ENCODE results near the gene IL17REL. TPM values are rescaled to one million over a fixed set of nuclear protein-coding genes. Genes with fewer than 3 reads are reported as not detected.

IL17REL gene
- total and polyA plus RNA-seq, 10 of the 15 experiments (the other 5 are each of a cell fraction or from before 2014, with no cell fraction given): 0.03 TPM; not detected in 9

DNA sequence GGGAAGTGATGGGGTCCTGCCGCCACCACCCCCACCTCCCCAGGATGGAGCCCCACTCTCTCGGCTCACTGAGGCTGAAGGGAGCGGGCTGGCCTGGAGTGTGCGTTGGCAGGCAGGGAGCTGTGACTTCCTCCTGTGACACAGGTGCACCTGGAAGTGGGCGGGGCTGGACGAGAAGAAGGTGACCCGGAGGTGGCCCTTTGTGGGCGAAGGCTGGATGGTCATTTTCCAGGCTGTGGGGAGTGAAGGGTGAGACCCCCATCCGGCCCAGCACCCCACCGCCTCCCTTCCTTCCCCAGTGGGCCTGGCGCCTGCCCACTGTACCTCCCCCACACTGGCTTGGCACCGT is 15.3 kb downstream of the IL17REL start:
- no peak overlapping the region for H2AFZ ChIP-seq (ENCODE audit: control insufficient read depth, low read depth, low read length)
- ATAC-seq (no peak), FAIRE-seq (no peak), DNase-seq (ENCODE audit: low read depth, low spot score) (no peak)
- H3K79me2 ChIP-seq (ENCODE audit: control insufficient read depth, insufficient read depth, low read length): no peaks in the 10 kb centered on the region
- H3K4me3 ChIP-seq: no peak overlapping the region
- in situ Hi-C loops (cut with MboI) (no loop called here), intact Hi-C loops (cut with micrococcal nuclease; ENCODE audit: unreplicated experiment) (no loop called here)
- no peaks in the 10 kb centered on the region for H3K9me3 ChIP-seq (replicated peaks; ENCODE audit: control insufficient read depth, insufficient read depth, low read length)
- no peaks in the 10 kb centered on the region for H4K20me1 ChIP-seq (ENCODE audit: control insufficient read depth, insufficient read depth)
- H3K4me1 ChIP-seq (ENCODE audit: control insufficient read depth, insufficient read depth, low read length): no peaks in the 10 kb centered on the region
- BruUV-seq (replicated peaks): no TSS peak
- H3K36me3 ChIP-seq (ENCODE audit: control insufficient read depth in 2 of 2, insufficient read depth in 2 of 2, low read length in 1 of 2): no peaks in the 10 kb centered on the region
- CTCF ChIA-PET: interaction anchor here (0.7 kb wide), 1 partner anchor 66 kb away, joined by 4 read pairs; no protein-coding TSS in a partner anchor
- SMC1A ChIA-PET (ENCODE audit: uncharacterized antibody, unreplicated experiment): no interaction called here
- POLR2A ChIA-PET: no interaction called here
- no peak overlapping the region for H3K27ac ChIP-seq (ENCODE audit: control insufficient read depth, insufficient read depth)
- RAD21 ChIA-PET (ENCODE audit: unreplicated experiment): no interaction called here
- no peaks in the 10 kb centered on the region; a peak in 1 of 4 replicates for H3K27me3 ChIP-seq (replicated peaks in 1 of 2; ENCODE audit: control insufficient read depth in 2 of 2, insufficient read depth in 2 of 2, low read length in 1 of 2)
- 34% methylated on average over 12 of the region's 12 CpGs for WGBS (ENCODE audit: insufficient coverage, insufficient replicate concordance, low lambda C conversion rate, missing lambda C conversion rate)
- no peak overlapping the region for H3K4me2 ChIP-seq (ENCODE audit: control insufficient read depth, insufficient read depth)
- H3K9ac ChIP-seq (ENCODE audit: control insufficient read depth, insufficient read depth, low read length): no peak overlapping the region
- TF ChIP-seq YBX1 (IDR thresholded peaks at IDR 0.05) (no peak), SUPT20H (IDR thresholded peaks at IDR 0.05; ENCODE audit: borderline replicate concordance, control insufficient read depth, low read depth, low read length) (no peak), CBX5 (IDR thresholded peaks at IDR 0.05; ENCODE audit: low read depth) (no peak), KDM1A (IDR thresholded peaks at IDR 0.05; ENCODE audit: borderline replicate concordance) (no peak), MYC (IDR thresholded peaks at IDR 0.05; ENCODE audit: insufficient read depth, insufficient read length, insufficient replicate concordance, low read length, severe bottlenecking) (no peak), ZNF217 (IDR thresholded peaks at IDR 0.05) (no peak), FOXK2 (IDR thresholded peaks at IDR 0.05) (no peak), RELA (IDR thresholded peaks at IDR 0.05; ENCODE audit: borderline replicate concordance, partially characterized antibody) (no peak), CHD1 (IDR thresholded peaks at IDR 0.05; ENCODE audit: low read depth, low read length) (no peak), NFYA (IDR thresholded peaks at IDR 0.05; ENCODE audit: borderline replicate concordance, low read depth, low read length) (no peak)
- TF ChIP-seq, protein P1, sequence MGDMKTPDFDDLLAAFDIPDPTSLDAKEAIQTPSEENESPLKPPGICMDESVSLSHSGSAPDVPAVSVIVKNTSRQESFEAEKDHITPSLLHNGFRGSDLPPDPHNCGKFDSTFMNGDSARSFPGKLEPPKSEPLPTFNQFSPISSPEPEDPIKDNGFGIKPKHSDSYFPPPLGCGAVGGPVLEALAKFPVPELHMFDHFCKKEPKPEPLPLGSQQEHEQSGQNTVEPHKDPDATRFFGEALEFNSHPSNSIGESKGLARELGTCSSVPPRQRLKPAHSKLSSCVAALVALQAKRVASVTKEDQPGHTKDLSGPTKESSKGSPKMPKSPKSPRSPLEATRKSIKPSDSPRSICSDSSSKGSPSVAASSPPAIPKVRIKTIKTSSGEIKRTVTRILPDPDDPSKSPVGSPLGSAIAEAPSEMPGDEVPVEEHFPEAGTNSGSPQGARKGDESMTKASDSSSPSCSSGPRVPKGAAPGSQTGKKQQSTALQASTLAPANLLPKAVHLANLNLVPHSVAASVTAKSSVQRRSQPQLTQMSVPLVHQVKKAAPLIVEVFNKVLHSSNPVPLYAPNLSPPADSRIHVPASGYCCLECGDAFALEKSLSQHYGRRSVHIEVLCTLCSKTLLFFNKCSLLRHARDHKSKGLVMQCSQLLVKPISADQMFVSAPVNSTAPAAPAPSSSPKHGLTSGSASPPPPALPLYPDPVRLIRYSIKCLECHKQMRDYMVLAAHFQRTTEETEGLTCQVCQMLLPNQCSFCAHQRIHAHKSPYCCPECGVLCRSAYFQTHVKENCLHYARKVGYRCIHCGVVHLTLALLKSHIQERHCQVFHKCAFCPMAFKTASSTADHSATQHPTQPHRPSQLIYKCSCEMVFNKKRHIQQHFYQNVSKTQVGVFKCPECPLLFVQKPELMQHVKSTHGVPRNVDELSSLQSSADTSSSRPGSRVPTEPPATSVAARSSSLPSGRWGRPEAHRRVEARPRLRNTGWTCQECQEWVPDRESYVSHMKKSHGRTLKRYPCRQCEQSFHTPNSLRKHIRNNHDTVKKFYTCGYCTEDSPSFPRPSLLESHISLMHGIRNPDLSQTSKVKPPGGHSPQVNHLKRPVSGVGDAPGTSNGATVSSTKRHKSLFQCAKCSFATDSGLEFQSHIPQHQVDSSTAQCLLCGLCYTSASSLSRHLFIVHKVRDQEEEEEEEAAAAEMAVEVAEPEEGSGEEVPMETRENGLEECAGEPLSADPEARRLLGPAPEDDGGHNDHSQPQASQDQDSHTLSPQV (IDR thresholded peaks at IDR 0.05): no peak
- TF ChIP-seq, protein P2, sequence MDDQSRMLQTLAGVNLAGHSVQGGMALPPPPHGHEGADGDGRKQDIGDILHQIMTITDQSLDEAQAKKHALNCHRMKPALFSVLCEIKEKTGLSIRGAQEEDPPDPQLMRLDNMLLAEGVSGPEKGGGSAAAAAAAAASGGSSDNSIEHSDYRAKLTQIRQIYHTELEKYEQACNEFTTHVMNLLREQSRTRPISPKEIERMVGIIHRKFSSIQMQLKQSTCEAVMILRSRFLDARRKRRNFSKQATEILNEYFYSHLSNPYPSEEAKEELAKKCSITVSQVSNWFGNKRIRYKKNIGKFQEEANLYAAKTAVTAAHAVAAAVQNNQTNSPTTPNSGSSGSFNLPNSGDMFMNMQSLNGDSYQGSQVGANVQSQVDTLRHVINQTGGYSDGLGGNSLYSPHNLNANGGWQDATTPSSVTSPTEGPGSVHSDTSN (IDR thresholded peaks at IDR 0.05; ENCODE audit: insufficient replicate concordance, low read depth, low read length): no peak
- TF ChIP-seq, protein P3, sequence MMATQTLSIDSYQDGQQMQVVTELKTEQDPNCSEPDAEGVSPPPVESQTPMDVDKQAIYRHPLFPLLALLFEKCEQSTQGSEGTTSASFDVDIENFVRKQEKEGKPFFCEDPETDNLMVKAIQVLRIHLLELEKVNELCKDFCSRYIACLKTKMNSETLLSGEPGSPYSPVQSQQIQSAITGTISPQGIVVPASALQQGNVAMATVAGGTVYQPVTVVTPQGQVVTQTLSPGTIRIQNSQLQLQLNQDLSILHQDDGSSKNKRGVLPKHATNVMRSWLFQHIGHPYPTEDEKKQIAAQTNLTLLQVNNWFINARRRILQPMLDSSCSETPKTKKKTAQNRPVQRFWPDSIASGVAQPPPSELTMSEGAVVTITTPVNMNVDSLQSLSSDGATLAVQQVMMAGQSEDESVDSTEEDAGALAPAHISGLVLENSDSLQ (IDR thresholded peaks at IDR 0.05): no peak
- TF ChIP-seq, protein P4, sequence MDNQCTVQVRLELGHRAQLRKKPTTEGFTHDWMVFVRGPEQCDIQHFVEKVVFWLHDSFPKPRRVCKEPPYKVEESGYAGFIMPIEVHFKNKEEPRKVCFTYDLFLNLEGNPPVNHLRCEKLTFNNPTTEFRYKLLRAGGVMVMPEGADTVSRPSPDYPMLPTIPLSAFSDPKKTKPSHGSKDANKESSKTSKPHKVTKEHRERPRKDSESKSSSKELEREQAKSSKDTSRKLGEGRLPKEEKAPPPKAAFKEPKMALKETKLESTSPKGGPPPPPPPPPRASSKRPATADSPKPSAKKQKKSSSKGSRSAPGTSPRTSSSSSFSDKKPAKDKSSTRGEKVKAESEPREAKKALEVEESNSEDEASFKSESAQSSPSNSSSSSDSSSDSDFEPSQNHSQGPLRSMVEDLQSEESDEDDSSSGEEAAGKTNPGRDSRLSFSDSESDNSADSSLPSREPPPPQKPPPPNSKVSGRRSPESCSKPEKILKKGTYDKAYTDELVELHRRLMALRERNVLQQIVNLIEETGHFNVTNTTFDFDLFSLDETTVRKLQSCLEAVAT (IDR thresholded peaks at IDR 0.05): no peak
- TF ChIP-seq, protein P5, sequence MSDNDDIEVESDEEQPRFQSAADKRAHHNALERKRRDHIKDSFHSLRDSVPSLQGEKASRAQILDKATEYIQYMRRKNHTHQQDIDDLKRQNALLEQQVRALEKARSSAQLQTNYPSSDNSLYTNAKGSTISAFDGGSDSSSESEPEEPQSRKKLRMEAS (IDR thresholded peaks at IDR 0.05; ENCODE audit: low read depth, low read length): no peak
- TF ChIP-seq, protein P6, sequence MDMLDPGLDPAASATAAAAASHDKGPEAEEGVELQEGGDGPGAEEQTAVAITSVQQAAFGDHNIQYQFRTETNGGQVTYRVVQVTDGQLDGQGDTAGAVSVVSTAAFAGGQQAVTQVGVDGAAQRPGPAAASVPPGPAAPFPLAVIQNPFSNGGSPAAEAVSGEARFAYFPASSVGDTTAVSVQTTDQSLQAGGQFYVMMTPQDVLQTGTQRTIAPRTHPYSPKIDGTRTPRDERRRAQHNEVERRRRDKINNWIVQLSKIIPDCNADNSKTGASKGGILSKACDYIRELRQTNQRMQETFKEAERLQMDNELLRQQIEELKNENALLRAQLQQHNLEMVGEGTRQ (IDR thresholded peaks at IDR 0.05; ENCODE audit: borderline replicate concordance, low read depth, low read length): no peak
